Muscle of leg (tissue), 11 donors: ENCODE data around the gene SLC11A1. TPM values are rescaled to one million over a fixed set of nuclear protein-coding genes. Genes with fewer than 3 reads are reported as not detected.

Experiments
- DNase-seq: peaks from one replicate; pipeline ENCODE4 v3.0.0; 2013
- H3K27ac ChIP-seq: one replicate; pipeline ENCODE4 v1.5.1; 2013; ENCODE audit warnings: mild to moderate bottlenecking, low read length, control low read depth
- H3K27me3 ChIP-seq: one replicate; pipeline ENCODE4 v1.6.1; 2013; ENCODE audit warnings: low read length; ENCODE audit not compliant: control insufficient read depth, insufficient read depth
- H3K36me3 ChIP-seq: one replicate; pipeline ENCODE4 v1.6.1; 2013; ENCODE audit warnings: low read length; ENCODE audit not compliant: control insufficient read depth, insufficient read depth
- H3K4me1 ChIP-seq: one replicate; pipeline ENCODE4 v1.6.1; 2013; ENCODE audit warnings: low read length; ENCODE audit not compliant: control insufficient read depth, insufficient read depth
- H3K4me3 ChIP-seq: one replicate; pipeline ENCODE4 v1.5.1; 2013; ENCODE audit warnings: low read length, control low read depth
- H3K9me3 ChIP-seq: replicated peaks from 2 replicates; pipeline ENCODE4 v1.6.1; 2013; ENCODE audit warnings: low read depth, low read length; ENCODE audit not compliant: control insufficient read depth
- WGBS: methylation state at CpG from one replicate; pipeline ENCODE4 v1.1.5; 2013; ENCODE audit warnings: missing lambda C conversion rate; ENCODE audit not compliant: insufficient coverage; 5-methylcytosine and 5-hydroxymethylcytosine counted together
- polyA plus RNA-seq, 8 donors: library from polyadenylated mRNA; unstranded; fragments of 120-200 nt; gene quantifications; one replicate each; pipeline versions ENCODE4 v1.2.1 to v1.2.3, GENCODE V29; 2013; ENCODE audit warnings: inconsistent platforms in 1 of 8, low replicate concordance in 1 of 8; ENCODE audit not compliant: insufficient read length in 8 of 8, insufficient read depth in 1 of 8
- total RNA-seq: library from RNA; stranded (reverse); fragments of 120-200 nt; gene quantifications from one replicate; pipeline ENCODE4 v1.2.4, GENCODE V29; 2013

The SLC11A1 gene
- total and polyA plus RNA-seq, 9 donors: 0.16 to 2.0 (median 0.61) TPM

DNA sequence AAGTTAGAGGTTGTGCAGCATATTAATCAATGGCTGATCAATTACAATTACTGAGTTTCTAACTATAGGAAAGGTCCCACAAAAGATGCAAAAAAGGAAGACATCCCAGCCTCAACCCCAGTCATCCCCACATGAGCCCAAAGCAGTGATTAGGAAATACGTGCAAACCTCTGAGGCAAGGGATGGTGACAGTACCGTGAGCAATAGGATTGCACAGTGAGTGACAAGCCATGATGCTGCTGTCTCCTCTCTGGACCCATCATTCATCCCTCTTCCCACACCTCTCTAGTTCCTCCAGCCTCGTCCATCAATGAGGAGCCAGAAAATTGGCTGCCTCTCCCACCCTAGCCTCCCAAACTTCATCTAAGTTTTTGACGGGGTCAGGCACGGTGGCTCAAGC, 4.0 kb upstream of the SLC11A1 start:
- no peak overlapping the region for H3K27ac ChIP-seq
- H3K27me3 ChIP-seq: peaks cover 2% of the 10 kb centered on the region
- WGBS: 79% methylated on average over 5 of the region's 5 CpGs
- no peaks in the 10 kb centered on the region for H3K4me1 ChIP-seq
- DNase-seq: no peak
- no peaks in the 10 kb centered on the region for H3K36me3 ChIP-seq
- H3K4me3 ChIP-seq: no peak overlapping the region
- H3K9me3 ChIP-seq: no peaks in the 10 kb centered on the region

DNA sequence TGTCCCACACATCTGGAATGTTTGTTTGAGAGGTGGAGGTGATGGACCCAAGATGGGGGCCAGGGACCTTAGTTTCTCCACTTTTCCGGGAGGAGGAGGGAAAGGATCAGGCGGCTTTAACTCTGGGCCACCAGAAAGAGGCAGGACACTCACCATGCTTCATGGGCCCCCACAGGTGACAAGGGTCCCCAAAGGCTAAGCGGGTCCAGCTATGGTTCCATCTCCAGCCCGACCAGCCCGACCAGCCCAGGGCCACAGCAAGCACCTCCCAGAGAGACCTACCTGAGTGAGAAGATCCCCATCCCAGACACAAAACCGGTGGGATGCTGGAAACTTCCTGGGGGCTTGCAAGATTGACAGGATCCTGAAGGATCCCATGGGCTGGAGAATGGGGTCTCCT, 712 bp downstream of the SLC11A1 start:
- peaks cover 5% of the 10 kb centered on the region for H3K27me3 ChIP-seq
- H3K4me1 ChIP-seq: peaks cover 8% of the 10 kb centered on the region
- WGBS: 87% methylated on average over 3 of the region's 6 CpGs
- DNase-seq: no peak
- no peaks in the 10 kb centered on the region for H3K36me3 ChIP-seq
- no peak overlapping the region for H3K4me3 ChIP-seq
- no peak overlapping the region for H3K27ac ChIP-seq
- H3K9me3 ChIP-seq: no peaks in the 10 kb centered on the region

- Histone ChIP-seq H3K36me3 (no peaks in the 10 kb centered on the region), H3K27me3 (peaks cover 5% of the 10 kb centered on the region), H3K9me3 (no peaks in the 10 kb centered on the region), H3K27ac (no peak overlapping the region), H3K4me1 (peaks cover 9% of the 10 kb centered on the region), H3K4me3 (no peak overlapping the region)
- WGBS: 71% methylated on average over 9 of the region's 10 CpGs
- no peak for DNase-seq
Observed at GRCh38 chr2:218383892-218384519, 1.9 kb downstream of the SLC11A1 start.

DNA sequence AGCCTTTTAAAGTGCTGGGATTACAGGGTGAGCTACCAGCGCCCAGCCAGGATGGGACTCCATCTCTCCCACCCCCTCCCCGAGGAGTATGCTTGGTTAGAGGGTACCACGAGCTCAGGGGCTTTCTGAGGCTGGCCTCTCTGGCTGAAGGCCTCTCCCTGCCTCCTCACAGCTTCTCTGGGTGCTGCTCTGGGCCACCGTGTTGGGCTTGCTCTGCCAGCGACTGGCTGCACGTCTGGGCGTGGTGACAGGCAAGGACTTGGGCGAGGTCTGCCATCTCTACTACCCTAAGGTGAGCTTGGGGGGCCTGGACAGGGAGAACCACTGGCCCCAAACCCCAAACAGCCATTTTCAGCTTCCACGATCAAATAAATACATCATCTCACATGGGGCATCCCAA, 2.9 kb downstream of the SLC11A1 start:
- H3K9me3 ChIP-seq: no peaks in the 10 kb centered on the region
- H3K4me1 ChIP-seq: peaks cover 9% of the 10 kb centered on the region
- H3K27ac ChIP-seq: no peak overlapping the region
- no peaks in the 10 kb centered on the region for H3K36me3 ChIP-seq
- DNase-seq: no peak
- peaks cover 5% of the 10 kb centered on the region for H3K27me3 ChIP-seq
- no peak overlapping the region for H3K4me3 ChIP-seq
- 58% methylated on average over 4 of the region's 9 CpGs for WGBS

GRCh38 chr2:218386505-218387368, 4.7 kb downstream of the SLC11A1 start:
- H3K27ac ChIP-seq: peak overlapping the region; percentile 3
- no peaks in the 10 kb centered on the region for H3K9me3 ChIP-seq
- H3K4me3 ChIP-seq: no peak overlapping the region
- no peaks in the 10 kb centered on the region for H3K36me3 ChIP-seq
- DNase-seq: no peak
- peaks cover 12% of the 10 kb centered on the region for H3K4me1 ChIP-seq
- peaks cover 5% of the 10 kb centered on the region for H3K27me3 ChIP-seq
- WGBS: 67% methylated on average over 13 of the region's 23 CpGs

DNA sequence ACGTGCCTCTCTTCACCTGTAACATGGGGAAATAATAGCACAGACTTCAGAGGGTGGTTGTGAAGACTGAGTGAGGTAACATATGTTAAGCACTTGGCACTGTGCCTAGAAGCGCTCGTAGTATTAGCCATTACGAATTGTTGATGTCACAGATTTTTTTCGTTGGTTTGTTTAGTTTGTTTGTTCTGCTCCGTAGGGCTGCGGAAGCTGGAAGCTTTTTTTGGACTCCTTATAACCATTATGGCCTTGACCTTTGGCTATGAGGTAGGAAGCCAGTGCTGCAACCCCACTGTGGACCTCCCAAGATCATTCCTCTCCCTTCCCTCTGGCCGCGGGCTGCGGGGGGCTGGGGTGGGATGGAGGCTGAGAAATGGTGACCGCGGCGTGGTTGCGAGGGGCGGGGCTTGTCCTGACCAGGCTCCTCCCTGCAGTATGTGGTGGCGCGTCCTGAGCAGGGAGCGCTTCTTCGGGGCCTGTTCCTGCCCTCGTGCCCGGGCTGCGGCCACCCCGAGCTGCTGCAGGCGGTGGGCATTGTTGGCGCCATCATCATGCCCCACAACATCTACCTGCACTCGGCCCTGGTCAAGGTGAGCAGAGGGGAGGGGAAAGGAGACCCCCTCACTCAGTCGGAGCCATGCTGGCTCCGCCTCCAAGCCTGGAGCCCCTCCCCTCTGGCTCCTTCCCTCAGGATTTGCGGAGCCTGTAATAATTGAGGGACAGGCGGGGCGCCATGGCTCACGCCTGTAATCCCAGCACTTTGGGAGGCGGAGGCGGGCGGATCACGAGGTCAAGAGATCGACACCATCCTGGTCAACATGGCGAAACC, 5.5 kb downstream of the SLC11A1 start:
- Histone ChIP-seq H3K27me3 (peaks cover 3% of the 10 kb centered on the region), H3K4me3 (peak overlapping the region; percentile 21), H3K4me1 (peaks cover 12% of the 10 kb centered on the region), H3K27ac (peak overlapping the region; percentile 21), H3K36me3 (no peaks in the 10 kb centered on the region), H3K9me3 (no peaks in the 10 kb centered on the region)
- peak; percentile 81 for DNase-seq
- 35% methylated on average over 11 of the region's 38 CpGs for WGBS

- no peak overlapping the region for H3K4me3 ChIP-seq
- no peaks in the 10 kb centered on the region for H3K36me3 ChIP-seq
- H3K27ac ChIP-seq: no peak overlapping the region
- no peaks in the 10 kb centered on the region for H3K9me3 ChIP-seq
- H3K27me3 ChIP-seq: peaks cover 3% of the 10 kb centered on the region
- peaks cover 12% of the 10 kb centered on the region for H3K4me1 ChIP-seq
- 78% methylated on average over 15 of the region's 17 CpGs for WGBS
- no peak for DNase-seq
Observed at GRCh38 chr2:218389333-218390150, 7.5 kb downstream of the SLC11A1 start.

GRCh38 chr2:218391202-218391601, 9.1 kb downstream of the SLC11A1 start:
- Histone ChIP-seq H3K4me3 (no peak overlapping the region), H3K9me3 (no peaks in the 10 kb centered on the region), H3K27me3 (peaks cover 3% of the 10 kb centered on the region), H3K27ac (no peak overlapping the region), H3K4me1 (peaks cover 17% of the 10 kb centered on the region), H3K36me3 (no peaks in the 10 kb centered on the region)
- 92% methylated on average over 16 of the region's 23 CpGs for WGBS
- DNase-seq: no peak

- H3K9me3 ChIP-seq: no peaks in the 10 kb centered on the region
- no peaks in the 10 kb centered on the region for H3K36me3 ChIP-seq
- H3K4me3 ChIP-seq: no peak overlapping the region
- DNase-seq: no peak
- H3K27ac ChIP-seq: no peak overlapping the region
- peaks cover 23% of the 10 kb centered on the region for H3K4me1 ChIP-seq
- no CpG with 5 or more reads among the region's 5 CpGs for WGBS
- H3K27me3 ChIP-seq: no peaks in the 10 kb centered on the region
Observed at GRCh38 chr2:218392459-218392858, 10.4 kb downstream of the SLC11A1 start.
